HG03095 (cell line): ENCODE results near the gene PRSS48.
"Not testable (repeated sequence)": the region's sequence is repeated elsewhere in the genome, so short reads cannot be mapped to it uniquely, and the experiment has no call there.

Experiments used
- ATAC-seq: cut with Tn5 transposase; IDR thresholded peaks from one replicate; pipeline ENCODE4 v1.9.1; 2021; ENCODE audit warnings: moderate library complexity; ENCODE audit not compliant: unreplicated experiment

PRSS48 gene

DNA sequence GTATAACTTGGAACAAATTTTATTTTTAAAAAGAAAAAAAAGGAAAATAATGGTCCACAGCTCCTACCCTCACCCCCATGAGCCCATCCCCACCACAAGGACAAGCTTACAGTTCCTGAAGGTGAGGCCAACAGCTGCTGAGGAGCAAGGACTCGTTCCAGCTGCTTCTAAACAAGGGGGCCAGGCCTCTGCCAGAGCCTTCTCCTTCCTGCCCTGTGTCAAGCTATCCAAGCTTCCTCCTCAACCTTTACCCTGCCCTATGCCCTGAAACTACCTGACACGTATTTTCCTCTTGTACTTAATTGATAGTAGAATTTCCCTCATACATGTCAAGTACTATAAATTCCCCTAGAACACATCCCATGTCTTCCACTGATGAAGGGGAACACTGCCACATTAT is 39.7 kb downstream of the PRSS48 start:
- no peak for ATAC-seq

DNA sequence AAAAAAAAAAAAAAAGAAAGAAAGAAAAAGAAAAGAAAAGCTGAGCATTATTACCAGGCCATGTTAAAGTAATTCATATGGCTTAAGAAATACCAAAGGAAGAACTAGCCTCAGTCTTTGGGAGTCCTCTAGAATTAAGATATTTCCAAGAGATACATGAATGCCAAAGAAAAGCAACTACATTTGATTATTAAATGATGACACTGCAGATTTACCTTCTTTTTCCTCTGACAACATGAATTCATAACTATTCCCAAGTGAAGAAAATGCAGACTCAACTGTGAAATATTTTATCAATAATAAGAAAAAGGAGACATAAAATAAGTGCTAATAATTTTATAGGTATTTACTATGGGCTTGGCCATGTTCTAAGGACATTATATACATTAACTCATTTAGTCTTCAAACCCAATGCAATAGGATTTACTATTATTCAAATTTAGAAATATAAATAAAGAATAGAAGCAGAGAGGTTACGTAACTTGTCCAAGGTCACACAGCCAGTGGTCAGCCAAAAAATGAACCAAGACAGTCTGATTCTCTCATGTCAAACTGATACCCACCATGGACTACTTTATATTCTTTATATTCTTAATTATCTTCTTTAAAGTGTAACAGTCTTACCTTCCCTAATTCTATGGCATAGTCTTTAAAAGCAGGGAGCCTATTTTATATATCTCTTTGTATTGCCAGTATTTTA is 41.5 kb downstream of the PRSS48 start:
- ATAC-seq: no peak

DNA sequence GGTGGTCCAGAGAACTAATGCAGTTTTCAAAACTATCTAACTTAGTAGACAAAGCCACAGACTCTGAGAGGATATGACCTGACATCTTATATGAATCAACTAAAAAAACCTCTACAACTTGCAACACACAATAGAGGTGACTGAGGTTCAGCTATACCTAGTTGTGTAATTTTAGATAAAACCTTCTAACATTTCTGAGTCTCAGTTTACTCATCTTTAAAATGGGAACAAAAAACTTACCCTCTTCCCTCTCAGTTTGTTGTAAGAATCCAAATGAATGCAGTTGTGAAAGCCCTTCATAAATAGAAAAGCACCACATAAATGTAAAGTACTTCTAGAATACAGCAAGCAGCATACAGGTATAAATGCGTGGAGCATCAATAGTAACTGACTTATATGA is 42.5 kb downstream of the PRSS48 start:
- no peak for ATAC-seq

DNA sequence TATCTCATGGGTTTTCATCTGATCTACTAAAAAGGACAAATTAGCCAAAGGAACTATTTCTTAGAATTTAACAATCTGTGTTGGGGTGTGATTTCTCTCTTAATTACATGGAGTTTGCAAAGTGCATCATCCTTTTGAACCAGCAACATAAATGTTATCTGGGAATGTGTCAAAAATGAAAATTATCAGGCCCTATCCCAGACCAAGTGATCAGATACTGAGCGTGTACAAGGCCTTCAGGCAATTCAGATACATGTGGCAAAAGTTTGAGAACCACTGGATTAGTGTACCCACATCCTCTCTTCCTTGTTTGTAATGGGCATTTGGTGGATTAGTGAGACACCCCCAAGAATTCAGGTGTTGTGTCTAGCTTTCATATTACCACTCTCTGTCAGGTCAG is 44.6 kb downstream of the PRSS48 start:
- ATAC-seq: no peak

DNA sequence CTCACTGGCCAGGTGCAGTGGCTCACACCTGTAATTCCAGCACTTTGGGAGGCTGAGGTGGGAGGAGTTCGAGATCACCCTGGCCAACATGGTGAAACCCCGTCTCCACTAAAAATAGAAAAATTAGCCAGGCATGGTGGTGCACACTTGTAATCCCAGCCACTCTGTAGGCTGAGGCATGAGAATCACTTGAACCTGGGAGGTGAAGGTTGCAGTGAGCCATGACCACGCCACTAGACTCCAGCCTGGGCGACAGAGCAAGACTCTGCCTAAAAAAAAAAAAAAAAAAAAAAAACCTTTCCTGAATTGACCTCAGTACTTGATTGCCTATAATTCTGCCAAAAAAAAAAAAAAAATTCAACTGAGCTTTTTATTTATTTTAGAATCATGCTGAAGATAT is 45.2 kb downstream of the PRSS48 start:
- not testable (repeated sequence) for ATAC-seq

DNA sequence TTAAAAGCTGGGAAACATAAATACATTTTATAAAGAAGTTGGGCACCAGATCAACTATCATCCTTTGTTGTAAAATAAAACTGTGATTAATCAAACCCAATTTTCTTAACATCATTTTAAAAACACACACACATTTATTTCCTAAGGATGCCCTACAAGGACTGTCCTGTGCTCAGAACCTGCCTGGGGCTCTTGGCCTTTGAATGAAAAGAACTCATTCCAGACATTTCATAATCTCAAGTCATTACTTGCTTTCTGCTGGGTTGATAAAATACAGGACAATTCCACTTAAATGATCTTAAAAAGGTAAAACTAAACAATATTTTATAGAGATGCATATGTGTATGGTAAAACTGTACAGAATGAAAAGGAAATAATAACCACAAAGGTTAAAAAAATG is 45.6 kb downstream of the PRSS48 start:
- no peak for ATAC-seq

DNA sequence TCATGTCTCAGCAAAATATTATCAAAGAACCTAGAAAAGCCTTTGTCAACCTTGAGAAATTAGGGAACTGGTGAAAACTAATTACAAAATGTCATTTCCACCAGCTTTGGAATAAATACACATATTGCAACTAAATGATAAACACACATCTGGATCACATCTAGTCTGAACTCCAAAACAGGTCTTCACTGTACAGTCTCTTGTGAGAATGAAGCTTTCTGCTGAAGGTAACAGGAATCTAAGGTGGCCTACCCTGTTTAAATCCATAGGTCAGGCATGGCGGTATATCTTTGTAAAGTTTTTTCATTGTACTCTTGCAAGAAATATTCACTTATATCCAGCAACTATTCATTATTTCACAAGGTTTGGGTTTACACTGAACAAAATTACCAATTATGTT is 46.7 kb downstream of the PRSS48 start:
- ATAC-seq: no peak

DNA sequence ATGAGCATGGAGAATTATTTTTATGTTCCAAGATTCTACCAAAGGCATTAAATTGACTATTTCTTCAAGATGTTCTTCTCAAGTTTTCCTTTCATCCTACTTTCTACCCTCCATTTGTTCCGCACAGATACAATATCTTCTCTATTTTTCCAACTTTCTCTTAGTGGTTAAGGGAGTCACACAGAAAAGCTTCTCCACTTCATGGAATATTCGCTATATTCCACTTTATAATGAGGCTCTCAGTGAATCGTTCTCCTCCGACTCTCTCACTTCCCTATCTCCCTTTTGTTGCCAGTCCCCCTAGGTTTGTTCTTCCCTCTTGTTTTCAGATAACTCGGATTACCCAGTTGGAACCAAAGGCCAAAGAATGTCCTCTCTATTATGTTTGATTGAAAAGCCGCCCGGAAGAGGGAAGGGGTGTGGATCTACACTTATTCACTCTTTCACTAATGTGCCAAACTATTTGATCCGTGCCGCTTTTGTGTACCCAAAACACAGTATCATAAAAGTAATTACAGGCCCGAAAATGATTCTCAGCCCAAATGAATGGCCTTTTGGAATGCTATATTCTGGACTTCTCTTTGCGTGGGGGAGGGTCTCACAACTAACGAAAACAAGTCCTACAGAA is 47.3 kb downstream of the PRSS48 start:
- no peak for ATAC-seq

DNA sequence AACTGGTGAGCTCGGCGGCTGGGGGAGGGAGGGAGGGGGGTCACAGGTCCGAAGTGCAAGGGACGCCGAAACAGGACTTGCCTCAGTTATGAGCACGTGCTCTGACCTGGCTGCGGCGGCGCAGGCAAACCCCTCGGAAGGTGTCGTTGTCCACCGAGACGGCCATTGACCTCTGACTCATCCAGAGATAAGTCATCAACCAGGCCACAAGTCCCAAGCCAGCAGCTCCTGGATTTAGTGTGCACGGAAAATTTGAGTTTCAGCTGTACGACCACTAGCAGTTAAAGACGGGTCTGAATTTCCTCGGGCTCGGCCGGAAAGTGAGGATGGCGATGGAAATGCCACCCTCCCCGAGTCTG is 47.8 kb downstream of the PRSS48 start:
- no peak for ATAC-seq

DNA sequence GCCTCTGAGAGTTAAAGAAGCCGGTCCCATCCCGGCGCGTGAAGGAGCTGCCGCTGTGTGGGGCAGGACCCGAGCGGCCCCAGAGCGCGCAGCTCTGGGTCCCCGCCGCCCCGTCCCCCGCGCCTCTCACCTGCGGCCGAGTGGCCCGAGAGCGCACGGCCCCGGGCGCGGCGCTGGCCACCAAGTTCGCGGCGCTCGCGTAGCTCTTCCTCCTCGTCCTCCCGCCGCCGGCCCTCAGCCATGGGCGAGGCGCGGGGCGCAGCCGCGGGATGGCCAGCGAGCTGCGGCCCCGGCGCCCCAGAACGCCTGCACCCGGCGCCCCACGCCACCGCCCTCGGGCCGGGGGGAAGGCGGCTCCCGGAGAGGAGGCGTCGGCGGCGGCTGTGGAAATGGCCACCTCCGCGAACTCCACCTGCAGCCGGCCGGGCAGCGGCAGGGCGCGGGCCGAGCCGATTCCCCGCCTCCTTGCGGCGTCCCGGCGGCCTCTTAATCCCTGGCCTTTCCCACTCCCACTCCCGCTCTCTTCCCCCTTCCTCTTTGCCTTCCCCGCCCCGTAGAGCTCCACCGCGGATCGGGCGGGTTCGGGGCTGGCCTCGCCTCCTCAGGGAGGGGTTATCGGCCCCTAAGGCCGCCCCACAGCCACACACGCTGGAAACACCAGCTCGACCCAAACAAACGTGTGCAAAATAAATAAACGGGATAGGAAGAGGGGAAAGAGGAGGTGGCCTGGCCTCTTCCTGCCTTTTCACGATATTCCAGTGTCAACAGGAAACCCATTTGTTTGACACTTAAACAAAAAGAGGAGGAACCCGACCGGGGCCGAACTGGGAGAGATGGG is 48.4 kb downstream of the PRSS48 start, which contains the start of gene SH3D19:
Gene SH3D19, minus strand, starts transcription at position 495 of the 838 bp plus-strand sequence. Its CDS starts 253 bp downstream, at position 242.
- no peak for ATAC-seq

DNA sequence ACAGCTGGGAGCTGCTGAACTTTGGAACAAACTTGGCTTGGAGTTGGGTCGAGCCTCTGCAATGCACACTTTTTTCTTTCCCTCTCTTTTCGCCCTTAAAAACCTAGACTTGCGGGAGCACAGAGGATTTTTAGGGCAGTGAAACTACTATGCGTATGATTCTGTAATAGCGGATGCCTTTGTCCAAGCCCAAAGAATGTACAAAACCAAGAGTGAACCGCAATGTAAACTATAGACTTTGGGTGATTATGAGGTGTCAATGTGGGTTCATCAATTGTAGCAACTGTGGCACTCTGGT is 48.9 kb downstream of the PRSS48 start:
- no peak for ATAC-seq

DNA sequence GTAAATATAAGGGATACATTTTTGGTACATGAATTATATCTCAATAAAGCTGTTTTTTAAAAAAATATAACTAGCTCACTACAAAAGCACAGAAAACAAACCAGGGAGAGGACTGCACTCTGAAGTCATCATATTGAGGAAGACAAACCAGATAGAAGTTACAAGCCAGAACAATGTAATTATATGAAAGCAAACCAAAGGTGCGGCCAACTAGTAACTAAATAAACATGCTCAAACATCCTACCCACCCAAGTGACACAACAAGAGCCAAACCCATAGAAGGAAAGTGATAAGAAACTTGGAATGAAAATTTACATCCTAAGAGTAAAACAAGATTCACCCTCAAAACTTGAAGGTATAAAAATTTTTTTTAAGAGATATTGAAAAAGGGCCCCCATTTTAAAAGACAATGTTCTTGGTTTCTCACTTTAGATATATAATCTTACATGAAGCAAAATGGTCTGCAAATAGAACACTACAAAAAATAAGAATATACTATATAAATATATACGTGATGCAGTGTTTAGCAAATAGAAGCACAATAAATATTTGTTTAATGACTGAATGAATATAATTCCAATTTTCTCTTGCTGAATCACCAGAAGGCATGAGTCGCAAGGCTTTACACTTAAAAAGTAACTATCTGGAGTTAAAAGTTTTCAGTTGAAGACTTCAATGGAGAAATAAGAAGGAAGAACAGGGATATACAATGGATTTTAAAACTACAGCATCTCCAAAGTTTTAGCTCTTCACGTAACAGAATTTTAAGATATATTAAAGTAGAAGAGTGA is 52.5 kb downstream of the PRSS48 start:
- no peak for ATAC-seq

DNA sequence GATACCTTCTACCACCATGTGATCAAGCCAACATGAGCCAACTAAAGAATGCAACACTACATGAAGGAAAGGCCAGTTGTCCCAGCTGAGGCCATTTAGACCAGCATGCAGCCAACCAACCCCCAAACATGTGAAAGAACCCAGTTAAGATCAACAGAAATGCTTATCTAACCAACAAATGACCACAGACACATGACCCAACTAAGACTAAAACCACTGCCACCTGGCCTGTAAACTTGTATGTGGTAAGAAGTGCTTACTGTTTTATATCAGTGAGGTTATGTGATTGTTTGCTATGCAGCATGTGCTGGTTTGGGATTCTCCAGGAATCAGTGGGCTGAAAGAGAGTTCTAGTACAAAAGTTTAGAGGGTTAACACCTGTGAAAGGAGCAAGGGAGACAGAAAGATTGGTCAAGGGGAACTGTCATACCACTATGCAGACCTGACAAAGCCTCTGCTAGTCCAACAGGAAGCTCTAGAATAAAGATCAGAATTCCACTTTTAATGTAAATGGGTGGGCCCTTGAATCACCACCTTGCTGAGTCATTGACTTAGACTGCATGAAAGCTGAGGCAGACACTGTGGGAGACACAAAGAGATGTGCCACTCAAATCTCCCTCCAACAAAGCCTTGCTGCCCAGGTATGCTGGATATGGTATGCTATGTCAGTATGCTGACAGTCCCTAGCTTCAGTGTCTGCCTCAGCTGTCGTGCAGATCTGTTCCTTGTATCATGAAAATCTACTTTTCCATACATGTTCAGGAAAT is 54.5 kb downstream of the PRSS48 start:
- no peak for ATAC-seq

DNA sequence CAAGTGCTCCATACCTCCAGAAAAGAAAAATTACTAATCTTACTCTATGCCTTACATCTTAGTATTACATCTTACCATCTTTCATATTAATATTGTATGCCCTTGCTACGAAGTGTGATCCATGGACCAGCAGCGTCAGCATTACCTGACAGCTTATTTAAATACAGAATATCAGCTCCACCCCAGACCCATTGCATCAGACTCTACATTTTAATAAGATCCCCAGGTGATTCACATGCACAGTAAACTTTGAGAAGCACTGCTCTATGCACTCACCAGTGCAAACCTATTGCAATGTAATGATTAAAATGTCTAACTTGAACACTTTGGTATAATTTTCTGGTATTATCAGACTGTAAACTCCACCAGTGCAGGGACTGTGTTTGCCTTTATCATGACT is 62.5 kb downstream of the PRSS48 start:
- no peak for ATAC-seq

DNA sequence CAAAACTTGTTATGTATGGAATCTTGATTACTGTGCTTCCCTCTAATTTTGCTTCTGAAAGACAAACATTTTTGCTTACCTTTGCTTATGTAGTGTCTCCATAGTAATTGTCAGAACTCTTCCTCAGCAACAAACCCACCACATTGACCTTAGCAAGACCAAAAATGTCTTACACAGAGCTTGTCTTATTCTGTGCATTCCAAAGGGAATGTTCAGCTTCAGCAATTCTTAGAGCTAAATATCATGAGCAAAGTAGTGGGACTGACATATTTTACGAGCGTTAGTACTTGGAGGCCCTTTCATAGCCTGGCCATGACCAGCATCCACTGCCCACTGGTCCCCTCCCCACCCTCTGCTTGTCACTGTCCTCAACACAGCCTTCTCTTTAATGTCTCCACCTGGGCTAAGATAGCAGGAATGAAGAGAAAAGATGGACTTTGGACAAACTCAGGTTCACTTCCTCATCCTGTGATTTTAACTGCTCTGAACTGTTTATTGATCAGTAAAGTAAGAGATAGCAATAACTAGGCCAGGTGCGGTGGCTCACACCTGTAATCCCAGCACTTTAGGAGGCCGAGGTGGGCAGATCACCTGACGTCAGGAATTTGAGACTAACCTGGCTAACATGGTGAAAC is 63.9 kb downstream of the PRSS48 start:
- no peak for ATAC-seq
